ACHN (cell line): ENCODE data around the gene ENTREP1.
"Not testable (repeated sequence)": the region's sequence is repeated elsewhere in the genome, so short reads cannot be mapped to it uniquely, and the experiment has no call there.

ENCODE experiments used
- DNase-seq: peaks from one replicate; pipeline ENCODE4 v3.0.0-alpha.2; 2015
- in situ Hi-C: cut with HindIII; loops from 2 replicates; pipeline ENCODE4 v1.10.0; 2017; ENCODE audit warnings: low sequenced_read_pairs, low pct_ligation_motif_present, low pct_unique_long_range_greater_than_20kb

The ENTREP1 gene

GRCh38 chr9:69391946-69392345 lies 66.9 kb downstream of the ENTREP1 start:
- no peak for DNase-seq
- in situ Hi-C loops: no loop called here

DNA sequence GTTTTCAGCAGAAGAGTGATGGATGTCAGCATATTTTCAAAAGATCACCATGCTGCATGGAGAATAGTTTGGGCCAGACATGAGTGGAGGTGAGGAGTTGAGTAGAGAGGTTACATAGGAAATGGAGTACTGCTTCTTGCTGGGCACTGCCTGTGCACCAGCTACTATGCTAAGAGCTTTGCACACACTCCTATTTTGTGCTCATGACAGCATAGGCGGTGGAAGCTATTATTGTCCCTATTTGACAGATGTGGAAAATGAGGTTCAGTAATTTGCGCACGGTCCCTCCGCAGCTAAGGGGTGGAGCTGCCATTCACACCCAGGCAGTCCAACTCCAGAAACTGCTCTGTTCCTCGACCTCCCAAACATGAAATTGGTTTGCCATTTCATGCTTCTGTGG lies 67.8 kb downstream of the ENTREP1 start:
- in situ Hi-C loops: no loop called here
- no peak for DNase-seq

DNA sequence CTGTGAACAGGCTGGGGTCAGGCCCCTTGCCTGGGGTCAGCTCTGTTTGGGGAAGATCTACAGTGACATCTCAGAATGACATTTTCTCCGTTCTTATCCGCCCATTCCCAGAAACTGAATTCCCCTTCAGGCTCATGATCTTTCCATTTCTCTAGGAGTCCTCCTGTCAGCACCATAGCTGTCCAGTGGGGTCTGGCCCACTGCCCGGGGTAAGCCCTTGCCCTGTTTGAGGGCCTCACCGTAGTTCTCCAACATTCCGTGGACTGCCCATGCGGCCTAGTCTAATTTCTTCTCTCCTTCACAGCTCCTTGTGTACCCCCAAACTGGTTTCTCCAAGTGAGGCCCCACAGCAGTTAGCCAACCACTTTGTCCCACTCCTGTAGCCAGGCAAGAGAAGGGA lies 68.4 kb downstream of the ENTREP1 start:
- in situ Hi-C loops: no loop called here

DNA sequence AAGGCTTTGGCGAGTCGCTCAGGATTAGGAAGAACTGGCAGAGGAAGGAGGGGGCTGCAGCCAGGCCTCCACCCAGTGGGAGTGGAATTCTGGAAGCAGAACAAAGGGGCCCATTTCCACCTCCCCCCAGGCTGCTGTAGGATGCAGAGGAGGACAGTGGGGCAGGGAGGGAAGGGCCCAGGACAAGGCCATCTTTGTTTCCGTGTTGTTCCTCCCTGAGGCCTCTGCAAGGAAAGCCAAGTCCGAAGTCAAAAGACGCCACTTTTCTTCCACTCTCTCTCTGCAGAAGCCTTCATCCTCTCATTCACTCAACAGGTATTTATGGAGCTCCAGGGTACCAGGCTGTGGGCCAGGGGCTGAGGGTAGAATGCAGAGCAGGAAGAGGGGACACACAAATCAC lies 70.7 kb downstream of the ENTREP1 start:
- in situ Hi-C loops: no loop called here
- DNase-seq: no peak

More for the DNA sequence above, 68.4 kb downstream of the ENTREP1 start:
- no peak for DNase-seq

DNA sequence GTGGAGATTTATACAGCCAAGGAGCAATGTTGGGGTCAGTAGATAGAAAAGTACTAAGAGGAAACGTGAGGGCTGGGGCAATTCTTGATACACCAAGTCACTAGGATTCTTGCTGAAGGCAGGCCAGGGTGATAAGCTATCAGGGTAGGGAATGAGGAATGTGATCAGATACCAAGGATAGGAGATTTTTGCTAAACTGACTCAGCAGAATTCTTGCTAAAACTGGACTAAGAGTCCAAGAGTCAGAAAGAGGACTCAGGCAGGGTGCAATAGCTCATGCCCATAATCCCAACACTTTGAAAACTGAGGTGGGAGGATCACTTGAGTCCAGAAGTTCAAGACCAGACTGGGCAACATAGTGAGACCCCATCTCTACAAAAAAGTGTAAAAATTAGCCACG lies 71.7 kb downstream of the ENTREP1 start:
- DNase-seq: no peak
- in situ Hi-C loops: no loop called here

DNA sequence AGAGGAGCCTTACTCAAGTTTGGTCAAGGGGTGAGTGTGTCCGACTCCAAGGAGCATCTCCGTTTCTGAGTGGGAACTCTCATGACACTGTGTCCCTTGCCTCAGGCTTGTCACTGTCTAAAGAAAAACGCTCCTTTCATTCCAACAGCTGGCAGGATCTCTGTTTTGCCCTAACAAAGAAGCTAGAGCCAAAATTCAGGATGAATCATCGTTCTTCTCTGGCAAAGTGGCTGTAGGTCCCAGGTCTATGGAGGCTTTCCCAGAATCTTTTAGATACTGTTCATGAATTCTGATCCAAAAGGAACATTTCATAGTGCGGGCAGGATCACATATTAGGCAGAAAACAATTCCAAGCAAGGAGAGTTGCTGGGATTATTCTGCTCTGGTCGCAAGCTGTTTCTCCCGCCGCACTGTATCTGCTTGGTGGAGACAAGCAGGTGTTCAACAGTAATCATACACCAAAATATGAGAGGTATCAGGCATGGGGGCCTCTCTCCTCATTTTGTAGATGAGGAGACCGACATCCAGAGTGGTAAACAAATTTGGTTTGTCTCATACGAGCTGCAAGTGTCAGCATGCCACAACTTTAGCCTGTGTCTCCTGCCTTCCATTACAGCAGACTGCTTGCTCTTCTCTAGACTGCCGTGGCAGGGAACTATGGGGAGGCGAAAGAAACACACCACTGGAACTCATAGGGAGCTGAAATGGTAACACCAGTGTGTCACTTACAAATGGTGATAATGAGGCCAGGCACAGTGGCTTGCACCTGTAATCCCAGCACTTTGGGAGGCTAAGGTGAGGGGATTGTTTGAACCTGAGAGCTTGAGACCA lies 72.6 kb downstream of the ENTREP1 start:
- in situ Hi-C loops: no loop called here
- no peak for DNase-seq

DNA sequence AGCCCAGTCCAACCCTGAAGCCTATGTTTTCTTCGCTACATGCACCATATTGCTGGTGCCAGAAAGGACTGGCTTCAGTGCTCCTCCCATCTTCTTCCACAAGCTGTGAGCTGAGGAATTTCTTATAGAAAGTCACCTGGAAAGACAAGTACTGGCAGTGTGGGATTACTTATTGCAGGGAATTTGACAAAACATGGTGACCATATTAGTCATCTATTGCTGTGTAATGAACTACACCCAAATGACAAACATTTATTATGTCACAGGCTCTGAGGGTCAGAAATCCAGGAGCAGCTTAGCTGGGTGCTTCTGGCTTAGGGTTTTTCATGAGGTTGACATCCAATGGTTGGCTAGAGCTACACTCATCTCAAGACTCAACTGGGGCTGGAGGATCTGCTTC lies 75.5 kb downstream of the ENTREP1 start:
- in situ Hi-C loops: no loop called here
- no peak for DNase-seq

- DNase-seq, in situ Hi-C loops: not testable (repeated sequence)
Observed at GRCh38 chr9:69409936-69410335, 84.9 kb downstream of the ENTREP1 start.

DNA sequence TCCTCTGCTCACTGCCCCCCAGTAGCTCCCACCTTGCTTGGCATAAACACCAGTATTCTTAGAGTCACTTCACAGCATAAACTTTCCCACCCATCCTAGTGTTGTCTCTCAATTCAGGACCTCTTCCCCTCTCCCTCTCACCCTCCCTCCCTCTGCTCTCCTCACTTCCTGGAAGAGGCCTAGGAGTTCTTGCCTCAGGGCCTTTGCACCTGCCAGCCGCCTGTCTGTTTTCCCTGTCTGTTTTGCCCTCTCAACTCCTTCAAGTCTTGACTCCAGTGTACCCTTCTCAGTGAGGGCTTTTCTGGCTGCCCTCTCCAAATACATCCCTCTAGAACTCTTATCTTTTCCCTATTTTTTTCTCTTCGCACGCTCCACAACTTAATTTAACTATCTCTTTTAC lies 86.2 kb downstream of the ENTREP1 start:
- in situ Hi-C loops: no loop called here

GRCh38 chr9:69411931-69412740 lies 87.1 kb downstream of the ENTREP1 start:
- no peak for DNase-seq
- in situ Hi-C loops: no loop called here

More for the DNA sequence above, 86.2 kb downstream of the ENTREP1 start:
- no peak for DNase-seq

DNA sequence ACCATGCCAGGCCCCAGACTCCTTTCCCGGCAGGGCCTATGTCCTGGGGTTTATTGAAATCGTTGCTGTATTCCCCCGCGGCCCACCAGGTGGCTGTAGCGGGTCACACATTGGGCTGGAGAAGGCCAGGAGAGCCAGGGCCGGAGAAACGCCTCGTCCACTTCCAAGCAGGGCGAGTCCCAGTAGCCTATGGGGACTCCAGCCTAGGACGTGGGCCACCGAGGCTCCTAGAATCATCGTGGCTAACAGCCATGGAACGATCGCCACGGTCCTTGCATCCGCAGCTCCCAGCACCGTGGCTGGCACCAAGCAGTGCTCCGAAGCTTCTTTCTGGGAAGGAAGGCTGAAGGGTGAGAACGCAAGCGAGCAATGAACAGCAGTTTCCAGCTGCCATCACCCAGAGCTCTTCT lies 87.7 kb downstream of the ENTREP1 start:
- DNase-seq: peak; percentile 54
- in situ Hi-C loops: no loop called here

DNA sequence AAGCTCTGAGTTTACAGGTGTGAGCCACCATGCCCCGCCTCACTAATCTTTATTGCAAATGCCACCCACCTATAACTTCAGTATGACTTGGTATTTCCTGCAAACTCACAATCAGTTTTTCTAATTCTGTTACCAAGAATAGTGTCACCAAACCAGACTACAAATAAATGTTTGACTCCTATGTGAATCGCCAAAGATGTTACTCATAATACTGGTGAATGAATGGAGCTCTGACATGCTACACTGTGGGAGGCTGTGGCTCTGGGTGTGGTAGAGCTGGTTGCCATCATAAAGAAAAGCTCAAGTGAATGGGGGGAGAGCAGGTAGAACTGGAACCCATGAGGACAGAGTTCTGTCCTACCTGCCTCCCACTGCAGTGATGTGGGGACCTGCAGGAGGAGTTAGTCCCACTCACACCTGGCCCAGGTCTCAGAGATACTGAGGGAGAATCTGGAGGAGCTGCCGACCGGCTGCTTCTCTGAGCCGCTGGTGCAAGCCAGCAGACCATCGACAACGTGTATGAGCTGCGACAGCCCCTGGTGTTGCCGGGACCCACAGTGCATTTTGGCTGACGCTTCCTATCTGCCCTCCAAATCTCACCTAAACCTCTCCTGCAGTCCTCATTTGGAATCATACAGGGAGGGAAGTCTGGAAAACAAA lies 95.7 kb downstream of the ENTREP1 start:
- no peak for DNase-seq
- in situ Hi-C loops: no loop called here

DNA sequence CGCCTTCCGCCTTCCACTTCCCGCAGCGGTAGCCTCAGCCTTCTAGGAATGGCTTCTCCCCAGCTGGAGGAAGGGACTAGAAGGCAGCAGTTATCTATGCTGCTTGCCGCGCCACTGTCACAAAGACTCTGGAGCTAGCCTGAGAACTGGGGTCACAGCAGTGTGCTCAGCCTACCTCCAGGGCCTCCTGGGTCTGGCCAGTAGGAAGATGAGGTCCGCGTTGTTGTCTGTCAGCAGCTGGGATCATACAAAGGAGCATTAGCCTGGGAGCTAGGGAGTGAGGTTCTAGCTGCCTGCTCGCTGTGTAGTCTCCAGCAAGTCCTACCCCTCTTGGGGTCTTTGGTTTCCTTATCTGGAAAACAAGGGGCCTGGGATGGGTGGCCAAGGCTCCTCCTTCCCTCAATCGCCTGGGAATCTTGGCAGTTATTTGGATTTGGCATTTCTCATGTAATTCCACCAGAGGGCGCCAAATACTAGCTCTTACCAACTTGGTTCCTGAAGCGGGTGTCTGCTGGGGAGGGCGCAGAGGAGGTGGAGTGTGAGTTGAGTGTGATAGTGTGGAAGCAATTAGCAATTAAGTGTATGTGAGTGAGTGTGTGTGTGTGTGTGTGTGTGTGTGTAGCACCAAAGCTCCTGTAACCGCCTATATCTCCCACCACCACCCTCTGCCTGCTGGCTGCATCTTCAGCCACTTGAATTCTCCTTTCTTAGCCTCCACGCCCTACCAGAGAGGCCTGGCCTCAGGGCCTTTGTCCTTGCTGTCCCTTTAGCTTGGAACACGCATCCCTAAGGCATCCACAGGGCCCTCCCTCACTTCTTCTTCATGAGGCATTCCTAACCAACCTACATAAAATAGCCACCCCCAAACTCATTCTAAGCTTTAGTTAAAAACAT lies 97.1 kb downstream of the ENTREP1 start:
- in situ Hi-C loops: no loop called here
- DNase-seq: peak; percentile 64

DNA sequence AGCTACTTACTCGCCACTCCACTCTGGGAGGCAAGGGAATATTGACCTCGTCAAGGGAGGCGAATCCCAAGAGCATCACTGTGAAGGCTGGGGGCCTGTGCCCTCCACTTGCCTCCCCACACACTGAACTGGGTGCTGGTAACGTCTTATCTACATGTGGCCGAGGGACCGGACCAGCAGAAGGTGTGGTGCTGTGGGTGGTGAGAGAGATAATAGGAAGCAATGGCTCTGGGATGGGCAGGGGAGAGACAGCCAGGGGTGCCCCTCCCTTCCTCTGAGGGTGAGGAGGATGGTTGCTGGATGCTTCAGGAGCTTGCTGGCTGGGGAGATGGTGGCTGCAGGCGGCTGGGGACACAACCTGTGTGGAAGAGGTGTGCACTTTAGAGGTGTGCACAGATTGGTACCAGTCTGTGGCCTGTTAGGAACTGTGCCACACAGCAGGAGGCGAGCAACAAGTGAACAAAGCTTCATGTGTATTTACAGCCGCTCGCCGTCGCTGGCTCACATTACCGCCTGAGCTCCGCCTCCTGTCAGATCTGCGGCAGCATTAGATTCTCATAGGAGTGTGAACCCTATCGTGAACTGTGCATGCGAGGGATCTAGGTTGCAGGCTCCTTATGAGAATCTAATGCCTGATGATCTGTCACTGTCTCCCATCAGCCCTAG lies 100.3 kb downstream of the ENTREP1 start:
- in situ Hi-C loops: loop anchor here (25.0 kb wide), 1 partner anchor 112 kb away; no protein-coding TSS in a partner anchor

GRCh38 chr9:69427286-69427685 lies 102.3 kb downstream of the ENTREP1 start:
- DNase-seq: no peak
- in situ Hi-C loops: loop anchor here (25.0 kb wide), 1 partner anchor 110 kb away; no protein-coding TSS in a partner anchor

More for the DNA sequence above, 100.3 kb downstream of the ENTREP1 start:
- DNase-seq: no peak

- no peak for DNase-seq
- in situ Hi-C loops: loop anchor here (25.0 kb wide), 1 partner anchor 109 kb away; no protein-coding TSS in a partner anchor
Observed at GRCh38 chr9:69428017-69428785, 103.2 kb downstream of the ENTREP1 start.

DNA sequence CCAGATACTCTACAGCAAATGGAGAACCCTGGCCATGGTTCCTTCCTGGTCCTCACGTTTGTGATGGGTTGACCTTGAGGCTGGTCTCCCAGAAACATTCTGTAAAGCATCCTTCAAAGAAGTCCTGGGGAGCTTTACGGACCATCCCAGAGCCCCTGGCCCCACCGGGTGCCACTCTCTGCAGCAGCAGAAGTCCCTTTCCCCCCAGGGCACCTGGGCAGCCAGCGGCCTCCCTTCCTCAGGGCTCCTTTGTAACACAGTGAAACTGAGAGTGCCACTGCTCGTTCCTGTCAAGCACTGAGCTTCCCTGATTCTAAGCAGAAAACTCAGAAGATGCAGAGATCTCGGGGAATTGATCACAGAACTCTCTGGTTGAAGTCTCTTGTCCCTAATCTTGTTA lies 104.3 kb downstream of the ENTREP1 start:
- in situ Hi-C loops: loop anchor here (25.0 kb wide), 1 partner anchor 108 kb away; no protein-coding TSS in a partner anchor

More for the DNA sequence above, 104.3 kb downstream of the ENTREP1 start:
- DNase-seq: no peak
